Activated T-helper 17 cell treated with anti-CD3 and anti-CD28 coated beads, Interleukin-2, amount 50 U/mL, for 72 hours (primary cell): ENCODE measurements around the gene TRIL. TPM values are rescaled to one million over a fixed set of nuclear protein-coding genes. Genes with fewer than 3 reads are reported as not detected.

Source experiments
- ATAC-seq: fragments of 150-1000 bp; cut with Tn5 transposase; replicated peaks from 2 replicates; pipeline ENCODE4 v1.10.0; 2021; ENCODE audit warnings: mild to moderate bottlenecking, moderate library complexity
- H3K27ac Mint-ChIP-seq: one replicate; pipeline ENCODE4 v1.8.0; 2022; ENCODE audit warnings: mixed read lengths
- H3K27me3 Mint-ChIP-seq: one replicate; pipeline ENCODE4 v1.8.0; 2022; ENCODE audit warnings: mixed read lengths
- H3K36me3 Mint-ChIP-seq: one replicate; pipeline ENCODE4 v1.8.0; 2022; ENCODE audit warnings: low read depth, mild to moderate bottlenecking, mixed read lengths
- H3K4me1 Mint-ChIP-seq: one replicate; pipeline ENCODE4 v1.8.0; 2022; ENCODE audit warnings: mixed read lengths
- H3K4me3 Mint-ChIP-seq: one replicate; pipeline ENCODE4 v1.8.0; 2022; ENCODE audit warnings: mild to moderate bottlenecking, mixed read lengths
- H3K9me3 Mint-ChIP-seq: one replicate; pipeline ENCODE4 v1.8.0; 2022; ENCODE audit warnings: mixed read lengths
- total RNA-seq, 2 donors: library from RNA; stranded (reverse); gene quantifications; one replicate each; pipeline ENCODE4 v1.2.3, GENCODE V29; 2022

TRIL gene
- total RNA-seq, 2 donors from 2014 or later: not detected

DNA sequence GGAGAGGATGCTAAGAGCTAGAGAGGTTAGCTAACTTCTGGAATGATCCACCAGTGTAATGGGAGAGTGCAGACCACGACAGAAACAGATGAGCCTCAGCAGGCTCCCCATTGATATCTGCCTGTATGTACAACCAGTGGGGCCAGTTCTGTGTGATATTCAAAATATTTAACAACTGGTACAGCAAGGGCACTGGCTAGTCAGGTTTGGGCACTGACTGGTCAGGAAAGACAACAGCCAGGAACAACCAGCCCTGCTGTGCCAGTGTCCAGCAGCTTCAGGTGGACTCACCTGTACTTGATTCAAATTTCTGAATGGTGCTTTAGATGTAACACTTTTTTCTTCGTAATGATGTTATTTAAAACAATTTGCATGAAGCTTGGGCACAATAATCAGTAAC, 5.9 kb upstream of the TRIL start:
- H3K4me1 Mint-ChIP-seq: no peaks in the 10 kb centered on the region
- peaks cover 15% of the 10 kb centered on the region for H3K27me3 Mint-ChIP-seq
- no peak for ATAC-seq
- H3K27ac Mint-ChIP-seq: no peak overlapping the region
- no peak overlapping the region for H3K4me3 Mint-ChIP-seq
- H3K36me3 Mint-ChIP-seq: no peaks in the 10 kb centered on the region
- no peaks in the 10 kb centered on the region for H3K9me3 Mint-ChIP-seq

DNA sequence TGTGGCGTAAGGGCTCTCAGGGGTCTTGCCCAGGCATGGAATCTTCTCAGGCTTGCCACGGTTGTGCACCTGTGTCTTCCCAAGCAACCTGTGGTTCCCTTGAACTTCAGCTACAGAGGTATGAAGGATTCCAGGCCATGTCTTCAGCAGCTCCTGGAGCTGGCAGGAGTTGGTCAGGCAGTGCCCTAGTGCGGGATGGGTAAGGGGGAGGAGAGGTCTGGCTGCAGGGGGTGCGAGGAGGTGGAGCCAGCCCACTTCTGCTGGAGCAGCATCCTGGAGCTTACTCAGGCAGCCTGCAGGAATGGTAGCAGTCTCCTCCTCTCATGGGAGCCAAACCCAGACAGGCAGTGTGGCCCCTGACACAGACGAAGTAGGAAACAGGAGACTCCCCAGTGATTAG, 3.8 kb upstream of the TRIL start:
- peaks cover 28% of the 10 kb centered on the region for H3K27me3 Mint-ChIP-seq
- no peaks in the 10 kb centered on the region for H3K9me3 Mint-ChIP-seq
- ATAC-seq: no peak
- no peak overlapping the region for H3K4me3 Mint-ChIP-seq
- H3K27ac Mint-ChIP-seq: no peak overlapping the region
- H3K36me3 Mint-ChIP-seq: no peaks in the 10 kb centered on the region
- no peaks in the 10 kb centered on the region for H3K4me1 Mint-ChIP-seq

DNA sequence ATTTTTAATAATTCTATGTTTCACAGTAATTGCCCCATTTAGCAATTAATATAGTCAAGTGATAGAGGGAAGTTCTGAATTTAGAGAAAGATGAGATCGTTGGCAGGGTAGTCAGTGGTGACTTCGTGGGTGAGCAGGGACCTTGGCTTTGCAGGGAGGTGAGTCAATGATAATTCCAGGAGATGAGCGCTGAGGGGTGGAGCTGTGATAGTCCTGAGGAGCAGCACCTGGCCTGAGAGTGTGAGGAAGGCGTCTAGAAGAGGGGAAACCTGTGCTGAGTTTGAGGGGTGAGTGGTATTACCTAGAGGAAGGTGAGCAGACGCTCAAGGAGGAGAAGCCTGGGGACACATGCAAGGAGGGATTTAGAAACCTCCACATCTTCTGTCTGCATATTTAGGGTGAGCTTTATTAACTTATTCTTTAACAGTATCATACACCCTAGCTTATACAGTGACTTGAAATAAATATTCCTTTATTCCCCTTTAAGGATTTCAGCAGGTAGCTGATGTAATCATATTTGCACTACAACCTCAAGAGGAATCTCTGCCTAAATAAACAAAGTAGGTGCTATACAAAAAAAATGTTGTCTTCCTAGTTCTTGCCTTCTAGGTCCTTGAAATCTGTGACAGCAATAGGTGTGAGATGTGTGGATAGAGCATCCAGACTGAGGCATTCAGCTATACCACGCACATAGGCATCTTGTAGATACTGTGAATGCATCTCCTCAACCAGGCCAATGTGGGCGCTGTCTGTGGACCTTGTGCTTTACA, 2.1 kb upstream of the TRIL start:
- no peaks in the 10 kb centered on the region for H3K4me1 Mint-ChIP-seq
- H3K36me3 Mint-ChIP-seq: no peaks in the 10 kb centered on the region
- H3K27me3 Mint-ChIP-seq: peaks cover 30% of the 10 kb centered on the region
- no peaks in the 10 kb centered on the region for H3K9me3 Mint-ChIP-seq
- no peak overlapping the region for H3K27ac Mint-ChIP-seq
- no peak for ATAC-seq
- H3K4me3 Mint-ChIP-seq: no peak overlapping the region

DNA sequence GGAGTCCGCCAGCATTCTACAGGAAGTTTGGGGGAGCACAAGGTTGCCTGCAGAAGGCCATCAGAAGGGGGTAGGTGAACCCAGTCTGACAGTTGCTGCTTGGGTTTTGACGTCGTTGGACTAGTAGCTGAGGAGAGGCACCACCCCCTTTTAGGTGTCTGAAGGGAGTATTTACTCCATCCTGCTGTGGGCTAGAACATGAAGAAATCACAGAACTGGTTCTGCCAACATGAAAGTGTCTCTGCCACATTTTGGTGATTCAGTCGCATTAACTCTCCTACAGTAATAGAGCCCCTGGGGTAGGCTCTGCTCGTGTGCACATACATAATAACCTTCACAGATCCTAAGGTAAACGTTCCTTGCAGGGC, 834 bp upstream of the TRIL start:
- H3K27ac Mint-ChIP-seq: no peak overlapping the region
- ATAC-seq: no peak
- H3K36me3 Mint-ChIP-seq: no peaks in the 10 kb centered on the region
- H3K4me3 Mint-ChIP-seq: no peak overlapping the region
- no peaks in the 10 kb centered on the region for H3K4me1 Mint-ChIP-seq
- H3K27me3 Mint-ChIP-seq: peaks cover 40% of the 10 kb centered on the region
- H3K9me3 Mint-ChIP-seq: no peaks in the 10 kb centered on the region

DNA sequence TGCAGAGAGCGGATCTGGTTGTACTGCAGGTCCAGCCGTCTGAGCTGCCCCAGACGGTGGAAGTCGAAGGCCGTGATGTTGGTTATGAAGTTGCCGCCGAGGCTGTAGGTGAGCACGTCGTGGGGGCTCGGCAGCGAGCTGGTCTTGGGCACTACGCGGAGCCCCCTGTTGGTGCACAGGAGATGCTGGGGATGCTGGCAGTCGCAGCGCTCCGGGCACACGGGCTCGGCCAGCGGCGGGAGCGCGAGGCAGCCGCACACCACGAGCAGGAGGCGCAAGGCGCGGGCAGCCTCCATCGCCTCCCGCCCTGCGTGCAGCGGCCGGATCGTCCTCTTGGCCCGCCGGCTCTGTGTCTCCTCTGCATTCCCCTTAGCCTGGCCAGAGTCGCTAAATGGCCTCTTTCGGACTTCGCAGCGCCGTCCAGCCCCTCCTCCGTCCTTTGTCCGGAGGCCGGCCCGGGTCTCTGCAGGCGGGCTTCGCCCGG, 337 bp downstream of the TRIL start:
- no peak for ATAC-seq
- H3K36me3 Mint-ChIP-seq: no peaks in the 10 kb centered on the region
- H3K27ac Mint-ChIP-seq: no peak overlapping the region
- H3K4me3 Mint-ChIP-seq: no peak overlapping the region
- peaks cover 47% of the 10 kb centered on the region for H3K27me3 Mint-ChIP-seq
- no peaks in the 10 kb centered on the region for H3K4me1 Mint-ChIP-seq
- no peaks in the 10 kb centered on the region for H3K9me3 Mint-ChIP-seq

DNA sequence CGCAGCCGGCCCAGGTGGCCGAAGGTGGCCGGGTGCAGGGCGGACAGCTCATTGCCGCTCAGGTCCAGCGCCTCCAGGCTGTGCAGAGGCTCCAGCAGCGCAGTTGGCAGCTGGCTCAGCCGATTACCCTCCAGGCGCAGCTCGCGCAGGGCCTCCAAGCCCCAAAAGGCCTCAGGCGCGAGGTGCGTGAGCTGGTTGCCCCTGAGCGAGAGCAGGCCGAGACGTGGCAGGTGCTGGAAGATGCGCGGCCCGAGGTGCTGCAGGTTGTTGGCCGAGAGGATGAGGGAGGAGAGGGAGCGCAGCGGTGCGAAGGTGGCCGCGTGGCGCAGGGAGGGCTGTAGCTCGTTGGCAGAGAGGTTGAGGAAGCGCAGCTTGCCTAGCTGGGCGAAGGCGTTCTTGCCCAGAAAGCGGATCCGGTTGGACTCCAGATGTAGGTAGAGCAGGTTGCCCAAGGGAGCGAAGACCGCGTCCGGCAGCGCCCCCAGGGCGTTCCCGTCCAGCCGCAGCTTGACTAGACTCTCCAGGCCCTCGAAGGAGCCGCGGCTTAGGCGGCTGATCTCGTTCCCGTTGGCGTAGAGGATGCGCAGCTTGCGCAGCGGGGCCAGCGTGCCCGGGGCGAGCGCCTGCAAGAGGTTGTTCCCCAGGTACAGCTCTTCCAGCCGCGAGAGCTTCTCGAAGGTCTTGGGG, 923 bp downstream of the TRIL start:
- no peaks in the 10 kb centered on the region for H3K36me3 Mint-ChIP-seq
- H3K4me3 Mint-ChIP-seq: no peak overlapping the region
- H3K27me3 Mint-ChIP-seq: peaks cover 49% of the 10 kb centered on the region
- no peak overlapping the region for H3K27ac Mint-ChIP-seq
- no peak for ATAC-seq
- H3K9me3 Mint-ChIP-seq: no peaks in the 10 kb centered on the region
- H3K4me1 Mint-ChIP-seq: no peaks in the 10 kb centered on the region

DNA sequence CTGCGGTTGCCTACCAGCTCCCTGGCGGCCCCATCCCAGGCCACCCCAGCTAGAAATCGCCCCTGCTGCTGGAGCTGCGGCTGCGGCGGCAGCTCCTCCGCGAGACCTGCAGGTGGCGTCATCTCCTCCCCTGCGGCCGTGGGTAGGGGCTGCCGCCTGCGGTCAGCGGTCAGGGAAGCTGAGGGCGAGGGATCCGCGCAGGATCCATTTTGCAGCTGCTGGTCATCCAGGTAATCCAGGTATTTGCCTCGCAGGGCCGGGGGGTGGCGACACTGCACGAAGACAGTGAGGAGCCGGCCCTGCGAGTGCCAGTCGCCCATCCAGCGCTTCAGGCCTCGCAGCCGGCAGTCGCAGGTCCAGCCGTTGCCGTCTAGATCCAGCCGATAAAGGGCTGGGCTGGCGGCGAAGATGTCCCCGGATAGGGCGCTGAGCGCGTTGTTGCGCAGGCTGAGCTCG, 1.5 kb downstream of the TRIL start:
- Mint-ChIP-seq H3K4me1 (no peaks in the 10 kb centered on the region), H3K4me3 (no peak overlapping the region), H3K36me3 (no peaks in the 10 kb centered on the region), H3K9me3 (no peaks in the 10 kb centered on the region), H3K27me3 (peaks cover 51% of the 10 kb centered on the region), H3K27ac (no peak overlapping the region)
- no peak for ATAC-seq

DNA sequence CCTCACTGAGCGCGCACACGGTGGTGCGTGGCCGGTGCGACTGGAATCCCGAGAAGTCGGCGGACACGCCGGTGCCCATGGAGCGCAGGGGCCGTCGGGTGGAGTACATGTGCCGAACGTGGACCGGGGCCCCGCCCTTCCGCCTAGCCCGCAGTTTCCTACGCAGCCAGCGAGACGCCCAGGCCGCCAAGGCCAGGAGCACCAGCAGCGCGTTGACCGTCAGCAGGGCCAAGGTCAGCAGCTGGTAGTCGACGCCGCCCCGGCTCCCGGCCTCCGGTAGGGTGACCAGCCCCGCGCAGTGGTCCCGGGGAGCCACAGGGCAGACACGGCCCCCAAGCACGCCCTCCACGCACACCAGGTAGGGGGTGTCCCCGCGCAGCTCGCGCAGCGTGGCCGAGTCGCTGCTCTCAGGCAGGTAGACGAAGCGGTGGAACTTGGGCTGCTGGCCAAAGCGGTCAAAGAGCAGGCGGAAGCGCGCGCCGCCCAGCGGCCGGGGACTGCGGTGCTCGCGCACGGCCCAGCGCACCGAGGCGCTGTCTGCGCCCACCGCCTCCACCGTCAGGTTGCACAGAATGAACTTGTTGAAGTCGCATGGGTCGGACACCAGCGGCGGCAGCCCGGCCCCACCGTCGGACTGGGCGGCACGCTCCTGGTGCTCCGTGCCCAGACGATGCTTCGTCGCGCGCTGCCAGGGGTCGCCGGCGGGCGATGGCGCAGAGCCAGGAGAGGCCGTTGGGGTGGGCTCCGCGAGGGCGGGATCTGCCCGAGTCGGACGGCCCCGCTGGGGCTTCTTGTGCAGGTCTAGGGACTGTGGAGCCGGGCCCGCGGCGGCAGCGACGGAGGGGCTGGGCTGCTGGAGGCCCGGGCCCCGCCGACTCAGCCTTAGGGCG, 2.2 kb downstream of the TRIL start:
- H3K4me1 Mint-ChIP-seq: no peaks in the 10 kb centered on the region
- no peak overlapping the region for H3K4me3 Mint-ChIP-seq
- H3K36me3 Mint-ChIP-seq: no peaks in the 10 kb centered on the region
- ATAC-seq: no peak
- peaks cover 56% of the 10 kb centered on the region for H3K27me3 Mint-ChIP-seq
- H3K27ac Mint-ChIP-seq: no peak overlapping the region
- H3K9me3 Mint-ChIP-seq: no peaks in the 10 kb centered on the region

DNA sequence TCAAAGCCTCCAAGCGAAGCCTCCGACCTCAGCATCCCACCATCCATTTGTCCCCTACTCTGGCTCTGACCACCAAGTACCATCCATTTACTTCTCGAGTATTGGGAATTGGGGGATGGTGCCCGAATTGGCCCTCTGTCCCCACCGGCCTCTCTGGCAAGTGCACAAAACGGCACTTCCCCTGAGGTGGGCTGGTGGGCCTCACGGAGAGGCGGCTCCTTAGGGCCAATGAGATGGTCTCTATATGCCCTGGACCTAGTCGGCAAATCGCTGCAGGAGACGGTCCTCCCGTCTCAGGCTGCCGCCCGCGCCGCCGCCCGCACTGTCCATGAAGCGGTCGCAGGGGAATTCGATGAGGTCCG, 2.8 kb downstream of the TRIL start:
- no peak for ATAC-seq

DNA sequence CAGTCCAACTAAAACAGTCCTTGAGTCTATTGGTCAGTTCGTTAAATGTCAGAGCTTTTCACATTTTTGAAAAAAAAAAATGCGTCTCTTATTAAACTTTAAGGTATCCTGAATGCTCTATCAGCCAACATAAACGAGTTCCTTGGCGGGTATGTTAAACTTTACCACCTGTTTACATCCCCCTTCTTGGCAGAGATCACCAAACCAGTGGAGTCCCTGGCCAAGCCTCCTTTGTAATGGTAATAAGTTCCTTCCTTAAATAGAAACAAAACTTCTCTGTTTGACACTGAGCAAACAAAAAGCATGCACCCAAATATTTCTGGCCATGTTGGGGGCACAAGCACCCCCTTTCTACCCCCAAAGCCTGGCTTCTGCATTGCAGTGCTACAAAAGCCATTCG, 3.2 kb downstream of the TRIL start:
- Mint-ChIP-seq H3K4me1 (no peaks in the 10 kb centered on the region), H3K27ac (no peak overlapping the region), H3K36me3 (no peaks in the 10 kb centered on the region)

More for the DNA sequence above, 2.8 kb downstream of the TRIL start:
- Mint-ChIP-seq H3K4me3 (no peak overlapping the region), H3K4me1 (no peaks in the 10 kb centered on the region), H3K27ac (no peak overlapping the region), H3K36me3 (no peaks in the 10 kb centered on the region), H3K9me3 (no peaks in the 10 kb centered on the region), H3K27me3 (peaks cover 52% of the 10 kb centered on the region)

DNA sequence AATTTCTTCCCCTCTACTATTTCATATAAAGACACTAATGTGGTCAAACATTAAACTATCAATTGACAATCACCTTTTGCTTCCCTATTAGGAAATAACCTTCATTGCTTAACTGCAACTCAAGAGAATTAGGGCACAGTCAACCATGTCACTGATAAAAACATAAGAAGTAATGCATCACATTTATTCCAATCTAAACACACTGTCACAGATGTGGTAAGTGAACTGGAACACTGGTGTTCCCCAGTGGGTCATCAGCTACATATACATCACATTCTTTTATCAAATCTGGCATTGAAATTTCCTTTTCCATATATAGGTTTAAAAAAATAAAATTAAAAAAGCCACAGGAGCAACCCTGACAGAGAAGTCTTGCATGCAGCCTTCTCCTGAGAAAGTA, 3.7 kb downstream of the TRIL start:
- H3K27ac Mint-ChIP-seq: no peak overlapping the region
- no peak for ATAC-seq
- no peak overlapping the region for H3K4me3 Mint-ChIP-seq
- no peaks in the 10 kb centered on the region for H3K36me3 Mint-ChIP-seq
- H3K4me1 Mint-ChIP-seq: no peaks in the 10 kb centered on the region
- peaks cover 45% of the 10 kb centered on the region for H3K27me3 Mint-ChIP-seq
- no peaks in the 10 kb centered on the region for H3K9me3 Mint-ChIP-seq

More for the DNA sequence above, 3.2 kb downstream of the TRIL start:
- no peak for ATAC-seq
- no peaks in the 10 kb centered on the region for H3K9me3 Mint-ChIP-seq
- H3K27me3 Mint-ChIP-seq: peaks cover 49% of the 10 kb centered on the region
- no peak overlapping the region for H3K4me3 Mint-ChIP-seq

DNA sequence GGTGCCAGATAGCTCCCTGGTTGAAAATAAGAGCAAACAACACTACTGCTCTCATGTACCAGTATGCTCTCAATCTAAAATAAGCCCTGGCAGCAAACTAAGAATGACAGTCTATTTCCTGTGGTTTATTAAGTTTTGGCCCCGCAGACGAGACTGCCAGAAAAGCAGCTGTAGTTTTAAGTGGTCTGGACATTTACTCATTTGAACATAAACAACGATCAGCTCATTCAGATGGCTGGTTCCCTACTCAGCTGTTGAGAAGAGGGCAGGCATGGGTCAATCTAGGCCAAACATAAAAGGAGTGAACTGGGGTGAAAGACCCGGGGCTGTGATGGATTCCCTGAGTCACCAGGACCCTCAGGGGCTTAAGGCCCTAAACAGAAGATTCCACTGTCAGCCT, 4.5 kb downstream of the TRIL start:
- no peaks in the 10 kb centered on the region for H3K36me3 Mint-ChIP-seq
- no peaks in the 10 kb centered on the region for H3K4me1 Mint-ChIP-seq
- H3K9me3 Mint-ChIP-seq: no peaks in the 10 kb centered on the region
- no peak for ATAC-seq
- no peak overlapping the region for H3K27ac Mint-ChIP-seq
- peaks cover 38% of the 10 kb centered on the region for H3K27me3 Mint-ChIP-seq
- no peak overlapping the region for H3K4me3 Mint-ChIP-seq

DNA sequence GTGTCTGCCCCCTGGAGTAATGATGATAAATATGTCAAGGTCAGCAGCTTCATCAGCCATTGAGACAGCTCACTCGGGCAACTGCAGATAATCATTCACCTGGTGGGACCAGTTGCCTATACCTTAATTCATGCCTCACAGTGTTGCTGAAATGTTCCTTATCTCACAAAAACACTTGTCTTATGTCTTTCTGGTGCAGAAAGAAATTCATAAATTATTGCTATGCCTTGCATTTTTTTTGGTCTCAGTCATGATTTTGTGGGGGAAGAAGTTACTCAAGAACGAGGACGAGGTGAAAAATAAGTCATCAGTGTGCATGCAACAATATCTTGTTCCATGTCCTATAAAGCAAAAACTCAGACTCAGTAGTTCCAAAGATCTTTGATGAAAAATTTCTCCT, 16.0 kb downstream of the TRIL start:
- H3K36me3 Mint-ChIP-seq: no peaks in the 10 kb centered on the region
- H3K27me3 Mint-ChIP-seq: peaks cover 33% of the 10 kb centered on the region
- H3K27ac Mint-ChIP-seq: no peak overlapping the region
- H3K4me1 Mint-ChIP-seq: no peaks in the 10 kb centered on the region
- H3K4me3 Mint-ChIP-seq: no peak overlapping the region
- no peaks in the 10 kb centered on the region for H3K9me3 Mint-ChIP-seq
- no peak for ATAC-seq

DNA sequence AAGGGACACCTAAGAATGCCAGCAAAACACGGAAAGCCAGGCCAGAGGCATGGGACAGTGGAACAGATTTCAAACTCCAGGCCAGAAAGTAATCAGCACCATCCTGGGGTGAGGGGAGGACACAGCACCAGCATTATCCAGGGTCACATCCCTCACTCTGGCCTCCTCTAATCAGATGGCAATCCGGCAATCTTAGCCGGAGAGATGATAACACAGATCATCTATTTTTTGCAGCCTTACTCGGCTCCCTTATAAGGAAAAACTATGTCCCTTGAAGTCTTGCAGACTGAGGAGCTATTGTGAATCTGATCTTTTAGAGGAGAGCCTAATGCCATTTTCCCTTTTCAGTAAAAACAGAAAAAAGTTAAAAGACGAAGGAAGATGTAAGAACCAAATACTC, 16.5 kb downstream of the TRIL start:
- Mint-ChIP-seq H3K36me3 (no peaks in the 10 kb centered on the region), H3K9me3 (no peaks in the 10 kb centered on the region), H3K4me3 (no peak overlapping the region), H3K4me1 (no peaks in the 10 kb centered on the region), H3K27me3 (peaks cover 34% of the 10 kb centered on the region), H3K27ac (no peak overlapping the region)
- ATAC-seq: no peak
